Trophoblast cell (in vitro differentiated cells and primary cell): ENCODE measurements around the gene SCN4A.
A peak's percentile ranks its signal among the peaks of the same experiment; 100 is the strongest.
"Not testable (repeated sequence)": the region's sequence is repeated elsewhere in the genome, so short reads cannot be mapped to it uniquely, and the experiment has no call there.

Experiments
- DNase-seq, 2 donors: peaks; one replicate each; pipeline ENCODE4 v3.0.0-alpha.2; 2016
- H2AFZ ChIP-seq: 2 replicates; pipeline ENCODE4 v1.6.1; 2013; ENCODE audit warnings: low read length, moderate library complexity, mild to moderate bottlenecking; ENCODE audit not compliant: insufficient read depth, poor library complexity
- H2AK5ac ChIP-seq: 2 replicates; pipeline ENCODE4 v1.6.1; 2013; ENCODE audit warnings: mild to moderate bottlenecking, low read length
- H2BK120ac ChIP-seq: 2 replicates; pipeline ENCODE4 v1.6.1; 2013; ENCODE audit warnings: low read length, mild to moderate bottlenecking, moderate library complexity; ENCODE audit not compliant: insufficient read depth, poor library complexity
- H2BK12ac ChIP-seq: 2 replicates; pipeline ENCODE4 v1.6.1; 2013; ENCODE audit warnings: mild to moderate bottlenecking, low read length, moderate library complexity
- H2BK5ac ChIP-seq: 2 replicates; pipeline ENCODE4 v1.6.1; 2013; ENCODE audit warnings: low read length, low read depth, moderate library complexity, mild to moderate bottlenecking; ENCODE audit not compliant: poor library complexity
- H3K14ac ChIP-seq: 2 replicates; pipeline ENCODE4 v1.6.1; 2013; ENCODE audit warnings: mild to moderate bottlenecking, low read length
- H3K18ac ChIP-seq: 2 replicates; pipeline ENCODE4 v1.6.1; 2013; ENCODE audit warnings: mild to moderate bottlenecking, low read length
- H3K23ac ChIP-seq: 2 replicates; pipeline ENCODE4 v1.6.1; 2013; ENCODE audit warnings: low read length
- H3K27ac ChIP-seq: 2 replicates; pipeline ENCODE4 v1.5.1; 2013; ENCODE audit warnings: low read depth, mild to moderate bottlenecking, inconsistent platforms, low read length, moderate library complexity
- H3K27me3 ChIP-seq: 2 replicates; pipeline ENCODE4 v1.6.1; 2013; ENCODE audit warnings: inconsistent platforms, mild to moderate bottlenecking, low read length, moderate library complexity; ENCODE audit not compliant: insufficient read depth
- H3K36me3 ChIP-seq, 2 experiments: 1 replicate in 1 of 2; 2 replicates in 1 of 2; pipeline ENCODE4 v1.6.1; 2013; ENCODE audit warnings: low read length in 2 of 2, mild to moderate bottlenecking in 2 of 2, moderate library complexity in 1 of 2; ENCODE audit not compliant: insufficient read depth in 2 of 2, control insufficient read depth in 1 of 2
- H3K4ac ChIP-seq: 2 replicates; pipeline ENCODE4 v1.6.1; 2013; ENCODE audit warnings: low read depth, mild to moderate bottlenecking, low read length, moderate library complexity
- H3K4me1 ChIP-seq, 2 experiments: 1 replicate in 1 of 2; 2 replicates in 1 of 2; pipeline ENCODE4 v1.6.1; 2013; ENCODE audit warnings: low read length in 2 of 2, mild to moderate bottlenecking in 2 of 2, moderate library complexity in 1 of 2; ENCODE audit not compliant: insufficient read depth in 2 of 2, control insufficient read depth in 1 of 2
- H3K4me2 ChIP-seq: 2 replicates; pipeline ENCODE4 v1.6.1; 2013; ENCODE audit warnings: inconsistent platforms, mild to moderate bottlenecking, low read length, moderate library complexity
- H3K4me3 ChIP-seq: 2 replicates; pipeline ENCODE4 v1.5.1; 2013; ENCODE audit warnings: mild to moderate bottlenecking, low read depth, low read length, inconsistent platforms
- H3K79me1 ChIP-seq: one replicate; pipeline ENCODE4 v1.6.1; 2013; ENCODE audit warnings: low read length
- H3K79me2 ChIP-seq: 2 replicates; pipeline ENCODE4 v1.6.1; 2013; ENCODE audit warnings: low read length, mild to moderate bottlenecking; ENCODE audit not compliant: control insufficient read depth, insufficient read depth, poor library complexity
- H3K9ac ChIP-seq: 2 replicates; pipeline ENCODE4 v1.6.1; 2013; ENCODE audit warnings: mild to moderate bottlenecking, low read length
- H3K9me3 ChIP-seq: 2 replicates; pipeline ENCODE4 v1.6.1; 2013; ENCODE audit warnings: low read depth, mild to moderate bottlenecking, control low read depth, inconsistent platforms, low read length; ENCODE audit not compliant: insufficient read depth
- H4K12ac ChIP-seq: 2 replicates; pipeline ENCODE4 v1.6.1; 2013; ENCODE audit warnings: low read depth, mild to moderate bottlenecking, low read length, moderate library complexity
- H4K8ac ChIP-seq: 2 replicates; pipeline ENCODE4 v1.6.1; 2013; ENCODE audit warnings: low read depth, mild to moderate bottlenecking, low read length, moderate library complexity
- H4K91ac ChIP-seq: one replicate; pipeline ENCODE4 v1.6.1; 2013; ENCODE audit warnings: low read depth, mild to moderate bottlenecking, low read length, moderate library complexity
- WGBS: extraction: QIAGEN DNeasy Blood & Tissue Kit; methylation state at CpG from one replicate; pipeline ENCODE4 v1.1.7; 2013; ENCODE audit warnings: missing lambda C conversion rate; ENCODE audit not compliant: insufficient read length, insufficient coverage; ENCODE audit errors: extremely low coverage; 5-methylcytosine and 5-hydroxymethylcytosine counted together

SCN4A gene

DNA sequence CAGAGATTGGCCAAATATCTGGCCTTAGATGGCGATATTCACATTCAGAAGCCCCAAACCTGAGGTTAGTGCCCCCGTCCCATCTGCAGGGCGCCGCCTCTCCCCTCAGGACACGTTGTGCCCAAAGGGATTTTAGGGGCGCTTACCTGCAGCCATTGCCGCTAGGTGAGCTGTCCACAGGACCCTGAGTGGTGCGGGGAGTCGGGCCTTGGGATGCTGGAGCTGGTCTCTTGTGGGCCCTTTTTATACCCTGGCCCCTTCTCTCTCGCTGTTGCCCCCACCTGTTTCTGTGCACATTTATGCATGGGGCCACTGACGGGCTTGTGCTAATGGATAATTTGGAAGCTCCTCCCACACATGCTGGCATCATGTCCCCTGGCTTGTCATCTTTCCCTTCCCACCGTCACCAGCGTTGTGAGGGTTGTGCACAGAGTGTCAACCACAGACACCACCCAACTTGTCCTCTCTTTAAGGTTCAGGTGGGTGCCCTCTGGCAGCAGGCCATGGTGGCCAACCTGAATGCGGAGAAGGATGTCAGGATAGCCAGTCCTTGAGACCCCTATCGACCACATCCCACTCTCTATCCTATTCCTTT, 61.6 kb downstream of the SCN4A start, which contains the start of gene CSHL1:
CSHL1 (minus strand) TSS at position 218 of the 595 bp plus-strand sequence; CDS start at position 156, 62 bp downstream.
- H3K36me3 ChIP-seq, result no peaks in the 10 kb centered on the region
- WGBS, result no CpG with 5 or more reads among the region's 15 CpGs
- no peaks in the 10 kb centered on the region for H3K4me1 ChIP-seq
- H3K79me2 ChIP-seq, result no peaks in the 10 kb centered on the region
- no peak within 1 kb of the TSS for H3K4ac ChIP-seq
- no peak within 1 kb of the TSS for H3K9ac ChIP-seq
- no peaks in the 10 kb centered on the region for H3K79me1 ChIP-seq
- H4K8ac ChIP-seq, result no peak within 1 kb of the TSS
- no peak within 1 kb of the TSS for H3K23ac ChIP-seq
- no peak within 1 kb of the TSS for H2BK12ac ChIP-seq
- H3K4me2 ChIP-seq, result no peak within 1 kb of the TSS
- H3K27me3 ChIP-seq, result no peaks in the 10 kb centered on the region
- no peak within 1 kb of the TSS for H2AFZ ChIP-seq
- H2AK5ac ChIP-seq, result no peak within 1 kb of the TSS
- H3K18ac ChIP-seq, result no peak within 1 kb of the TSS
- H4K91ac ChIP-seq, result no peak within 1 kb of the TSS
- no peak within 1 kb of the TSS for H2BK120ac ChIP-seq
- H3K9me3 ChIP-seq, result no peaks in the 10 kb centered on the region
- no peak within 1 kb of the TSS for H4K12ac ChIP-seq
- H3K27ac ChIP-seq, result no peak within 1 kb of the TSS
- DNase-seq, result no peak
- no peak within 1 kb of the TSS for H3K14ac ChIP-seq
- no peak within 1 kb of the TSS for H2BK5ac ChIP-seq
- H3K4me3 ChIP-seq, result no peak within 1 kb of the TSS

- Histone ChIP-seq H2BK12ac (no peak overlapping the region), H4K91ac (no peak overlapping the region), H2AK5ac (no peak overlapping the region), H3K4me1 (no peaks in the 10 kb centered on the region), H3K36me3 (no peaks in the 10 kb centered on the region), H3K9me3 (no peaks in the 10 kb centered on the region), H3K9ac (no peak overlapping the region), H2BK5ac (no peak overlapping the region), H3K27ac (no peak overlapping the region), H2AFZ (no peak overlapping the region), H3K14ac (no peak overlapping the region), H2BK120ac (no peak overlapping the region), H4K12ac (no peak overlapping the region), H3K4me2 (no peak overlapping the region), H3K27me3 (no peaks in the 10 kb centered on the region), H3K18ac (no peak overlapping the region), H3K23ac (no peak overlapping the region), H3K4ac (no peak overlapping the region), H3K4me3 (no peak overlapping the region), H4K8ac (no peak overlapping the region), H3K79me2 (no peaks in the 10 kb centered on the region), H3K79me1 (no peaks in the 10 kb centered on the region)
- WGBS, result no CpG with 5 or more reads among the region's 14 CpGs
- DNase-seq, result no peak
These were observed 62.6 kb downstream of the SCN4A start for GRCh38 chr17:63910096-63910495.

DNA sequence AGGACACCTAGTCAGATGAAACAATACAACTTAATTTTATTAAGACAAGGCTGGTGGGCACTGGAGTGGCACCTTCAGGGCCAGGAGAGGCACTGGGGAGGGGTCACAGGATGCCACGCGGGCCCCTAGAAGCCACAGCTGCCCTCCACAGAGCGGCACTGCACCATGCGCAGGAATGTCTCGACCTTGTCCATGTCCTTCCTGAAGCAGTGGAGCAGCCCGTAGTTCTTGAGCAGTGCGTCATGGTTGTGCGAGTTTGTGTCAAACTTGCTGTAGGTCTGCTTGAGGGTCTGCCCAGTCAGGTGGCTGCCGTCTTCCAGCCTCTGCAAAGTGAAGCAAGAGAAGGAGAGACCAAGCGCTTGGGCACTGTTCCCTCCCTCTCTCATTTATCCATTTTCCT, 63.1 kb downstream of the SCN4A start:
- not testable (repeated sequence) for H3K18ac ChIP-seq, H2BK120ac ChIP-seq, H3K4ac ChIP-seq, H3K9me3 ChIP-seq, H3K27ac ChIP-seq, H3K79me1 ChIP-seq, H2AFZ ChIP-seq, H3K4me2 ChIP-seq, H3K4me3 ChIP-seq, H2BK12ac ChIP-seq, H2BK5ac ChIP-seq, H4K8ac ChIP-seq, H3K23ac ChIP-seq, H3K36me3 ChIP-seq, H3K14ac ChIP-seq, H3K4me1 ChIP-seq, H4K12ac ChIP-seq, H2AK5ac ChIP-seq, H3K9ac ChIP-seq, H3K79me2 ChIP-seq, H4K91ac ChIP-seq, H3K27me3 ChIP-seq
- peak; percentile 3 to 46 for DNase-seq
- no CpG with 5 or more reads among the region's 10 CpGs for WGBS

- H3K4me3 ChIP-seq, H4K91ac ChIP-seq, H2BK5ac ChIP-seq, H2AFZ ChIP-seq, H2BK120ac ChIP-seq, H3K4me1 ChIP-seq, H3K18ac ChIP-seq, H2BK12ac ChIP-seq, H3K23ac ChIP-seq, H3K14ac ChIP-seq, H3K79me1 ChIP-seq, H3K4ac ChIP-seq, H2AK5ac ChIP-seq, H4K12ac ChIP-seq, H3K4me2 ChIP-seq, H3K27me3 ChIP-seq, H3K36me3 ChIP-seq, H3K27ac ChIP-seq, H3K9ac ChIP-seq, H3K79me2 ChIP-seq, H3K9me3 ChIP-seq, H4K8ac ChIP-seq: not testable (repeated sequence)
- peak; percentile 80 to 96 for DNase-seq
- no CpG with 5 or more reads among the region's 12 CpGs for WGBS
These were observed 65.4 kb downstream of the SCN4A start for GRCh38 chr17:63907161-63907778.
